HG03196 (cell line): Measurements from ENCODE around the gene MPC1.

Experiments used
- ATAC-seq: cut with Tn5 transposase; IDR thresholded peaks from one replicate; pipeline ENCODE4 v1.9.1; 2021; ENCODE audit not compliant: unreplicated experiment

MPC1 gene

DNA sequence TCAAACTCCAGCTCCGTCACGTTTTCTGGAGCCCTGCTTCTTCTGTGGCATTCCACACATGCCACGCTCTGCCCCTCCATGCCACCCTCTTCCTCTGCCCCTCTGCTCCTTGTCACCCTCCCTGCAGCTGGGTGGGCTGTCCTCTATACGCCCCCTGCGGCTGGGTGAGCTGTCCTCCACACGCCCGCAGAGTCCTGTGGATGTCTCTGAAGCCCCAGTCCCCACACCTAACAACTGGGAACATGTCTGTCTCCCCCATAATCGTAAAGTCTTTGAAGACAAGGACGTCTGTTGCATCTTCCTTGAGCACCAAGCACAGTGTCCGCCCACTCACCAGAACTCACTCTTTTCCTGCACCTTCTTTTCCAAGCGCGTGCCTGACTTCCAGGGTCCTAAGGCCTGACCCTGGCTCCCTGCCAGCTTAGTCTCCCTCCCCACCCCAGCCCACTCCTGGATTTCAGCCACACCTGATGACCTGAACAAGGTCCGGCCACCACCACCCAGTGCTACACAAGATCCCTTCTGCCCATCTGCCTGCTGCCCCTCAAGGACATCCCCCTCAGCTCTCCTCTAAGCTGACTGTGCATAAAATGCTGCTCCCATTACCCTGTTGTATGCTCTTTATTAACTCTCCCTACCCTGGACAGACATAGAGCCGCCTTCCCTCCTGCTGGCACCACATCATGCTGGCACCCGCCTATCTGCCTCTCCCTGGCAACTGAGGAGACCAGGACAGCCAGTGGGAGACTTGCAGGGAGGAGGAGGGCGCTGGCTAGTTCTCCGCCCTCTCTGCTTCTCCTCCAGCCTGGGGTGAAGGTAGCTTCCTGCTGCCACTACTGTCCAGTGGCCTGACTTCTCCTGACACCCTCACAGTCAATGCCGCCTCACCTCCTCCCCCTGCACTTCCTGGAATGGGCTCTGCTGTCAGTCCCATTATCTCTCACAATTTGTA, 63.8 kb downstream of the MPC1 start:
- ATAC-seq, result no peak

DNA sequence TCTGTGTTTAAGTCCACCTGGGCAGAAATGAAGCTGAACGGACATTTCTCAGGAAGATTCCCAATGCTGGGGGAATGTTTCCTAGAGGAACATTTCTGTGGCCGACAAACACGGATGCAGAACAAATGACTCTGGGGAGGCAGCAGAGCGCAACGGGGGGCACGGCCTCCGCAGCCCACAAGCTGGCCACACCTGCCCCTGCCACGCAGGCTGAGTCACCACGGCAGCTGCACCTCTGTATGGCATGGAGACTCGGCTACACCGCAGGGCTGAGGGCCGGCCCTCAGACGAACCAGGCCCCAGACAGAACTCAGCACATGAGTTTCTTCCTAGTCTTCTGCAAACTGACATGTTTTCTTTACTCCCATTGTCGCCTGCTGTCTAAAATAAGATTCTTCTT, 64.5 kb downstream of the MPC1 start:
- ATAC-seq, result no peak

DNA sequence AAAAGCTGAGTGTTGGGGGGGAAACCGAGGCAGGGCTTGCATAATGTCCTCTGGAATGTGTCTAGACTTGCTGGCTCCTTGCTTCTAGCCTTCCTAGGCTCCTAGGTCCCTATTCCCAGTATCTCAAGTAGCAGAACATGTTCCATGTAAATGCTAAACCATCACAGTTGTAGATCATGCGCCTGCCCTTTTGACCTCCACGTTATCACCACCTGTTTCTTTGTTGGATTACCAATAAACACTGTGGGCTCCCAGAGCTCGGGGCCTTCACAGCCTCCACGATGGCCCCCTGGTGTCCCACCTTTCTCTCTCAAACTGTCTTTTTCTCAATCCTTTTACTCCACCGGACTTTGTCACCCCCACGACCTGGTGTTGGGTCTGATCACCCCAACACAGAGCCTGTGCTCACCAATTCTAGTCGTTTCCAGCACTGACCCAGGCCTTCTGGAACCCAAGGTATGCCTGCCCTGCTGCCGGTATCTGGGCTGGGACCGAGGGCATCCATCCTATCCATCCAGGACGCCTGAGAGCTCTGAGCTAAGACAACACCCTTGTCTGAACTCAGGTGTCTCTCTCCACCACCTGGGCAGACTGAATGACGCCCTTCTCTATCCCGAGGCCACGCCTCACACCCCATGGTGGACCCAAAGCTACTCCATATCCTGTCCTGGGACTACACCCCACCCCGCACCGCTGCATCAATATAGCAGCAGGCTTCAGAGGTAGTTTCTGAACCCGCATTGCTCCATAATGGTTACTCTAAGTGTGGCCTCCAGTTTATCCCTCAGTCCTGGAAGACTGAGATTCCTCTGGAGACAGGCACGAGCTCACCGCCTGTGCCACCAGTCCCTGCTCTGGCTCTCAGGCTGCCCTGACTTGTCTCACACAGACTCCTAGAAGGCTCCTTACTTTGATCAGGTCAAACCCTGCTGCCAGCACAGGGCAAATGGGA, 65.2 kb downstream of the MPC1 start:
- ATAC-seq, result no peak

DNA sequence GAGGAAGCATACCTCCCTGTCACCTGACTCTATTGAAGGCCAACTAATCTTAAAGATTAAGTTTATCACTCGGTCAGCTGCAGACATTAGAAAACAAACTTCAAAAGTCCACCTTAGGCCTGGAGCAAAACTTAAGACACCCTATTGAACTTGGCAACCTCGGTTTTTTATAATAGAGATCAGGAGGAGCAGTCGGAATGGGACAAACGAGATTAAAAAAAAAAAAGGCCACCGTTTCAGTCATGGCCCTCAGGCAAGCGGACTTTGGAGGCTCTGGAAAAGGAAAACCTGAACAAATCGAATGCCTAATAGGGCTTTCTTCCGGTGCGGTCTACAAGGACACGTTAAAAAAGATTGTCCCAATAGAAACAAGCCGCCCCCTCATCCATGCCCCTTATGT, 67.3 kb downstream of the MPC1 start:
- ATAC-seq, result no peak
